OCI-LY1 (cell line): ENCODE data around the gene PPBP.

Source experiments
- H2AFZ ChIP-seq: fragments of 200-600 bp; sonication (generic), shearing (Covaris generic); 2 replicates; pipeline ENCODE4 v1.6.0; 2014; ENCODE audit warnings: antibody characterized with exemption, mild to moderate bottlenecking, low read length
- H3F3A ChIP-seq: fragments of 200-600 bp; sonication (generic), shearing (Covaris generic); 2 replicates; pipeline ENCODE4 v1.6.0; 2014; ENCODE audit warnings: mild to moderate bottlenecking, antibody characterized with exemption, low read length, moderate library complexity; ENCODE audit not compliant: insufficient read depth
- H3K27ac ChIP-seq: fragments of 200-600 bp; sonication (generic); 2 replicates; pipeline ENCODE4 v1.5.1; 2014; ENCODE audit warnings: low read length, mixed run types, mild to moderate bottlenecking, low read depth; ENCODE audit not compliant: poor library complexity, severe bottlenecking
- H3K27me3 ChIP-seq: fragments of 200-600 bp; sonication (generic); 2 replicates; pipeline ENCODE4 v1.6.0; 2014; ENCODE audit warnings: antibody characterized with exemption, mild to moderate bottlenecking, low read length, moderate library complexity; ENCODE audit not compliant: insufficient read depth
- H3K36me3 ChIP-seq: fragments of 200-600 bp; sonication (generic); 2 replicates; pipeline ENCODE4 v1.6.1; 2014; ENCODE audit warnings: mild to moderate bottlenecking, antibody characterized with exemption, low read length, moderate library complexity, mixed read lengths; ENCODE audit not compliant: insufficient read depth
- H3K4me1 ChIP-seq: fragments of 200-600 bp; sonication (generic); 2 replicates; pipeline ENCODE4 v1.5.1; 2014; ENCODE audit warnings: mild to moderate bottlenecking, low read length, moderate library complexity; ENCODE audit not compliant: insufficient read depth, severe bottlenecking
- H3K4me2 ChIP-seq: fragments of 200-600 bp; sonication (generic), shearing (Covaris generic); 2 replicates; pipeline ENCODE4 v1.6.1; 2014; ENCODE audit warnings: low read length
- H3K4me3 ChIP-seq: fragments of 200-600 bp; sonication (generic); 2 replicates; pipeline ENCODE4 v1.5.1; 2014; ENCODE audit warnings: low read length, low read depth, mild to moderate bottlenecking, mixed read lengths; ENCODE audit not compliant: poor library complexity, severe bottlenecking
- H3K79me2 ChIP-seq: fragments of 200-600 bp; shearing (Covaris generic); 2 replicates; pipeline ENCODE4 v1.6.1; 2016; ENCODE audit warnings: mixed run types, low read length, mixed read lengths; ENCODE audit not compliant: insufficient read depth
- H3K9ac ChIP-seq: fragments of 200-600 bp; sonication (generic), shearing (Covaris generic); 2 replicates; pipeline ENCODE4 v1.6.1; 2014; ENCODE audit warnings: mild to moderate bottlenecking, low read length, mixed read lengths
- H3K9me2 ChIP-seq: fragments of 200-600 bp; sonication (generic), shearing (Covaris generic); 2 replicates; pipeline ENCODE4 v1.6.1; 2014; ENCODE audit warnings: low read depth, mild to moderate bottlenecking, low read length, mixed read lengths
- H3K9me3 ChIP-seq: fragments of 200-600 bp; shearing (Covaris generic); 2 replicates; pipeline ENCODE4 v1.6.1; 2014; ENCODE audit warnings: low read length, mixed read lengths
- H4K20me1 ChIP-seq: fragments of 200-600 bp; sonication (generic), shearing (Covaris generic); 2 replicates; pipeline ENCODE4 v1.6.0; 2016; ENCODE audit warnings: mild to moderate bottlenecking, low read length; ENCODE audit not compliant: insufficient read depth
- EZH2 ChIP-seq: fragments of 200-600 bp; sonication (generic), shearing (Covaris generic); IDR thresholded peaks from 2 replicates; pipeline ENCODE4 v1.8.0; 2017; ENCODE audit warnings: borderline replicate concordance, mixed run types, mild to moderate bottlenecking, antibody characterized with exemption, low read length, moderate library complexity, mixed read lengths
- TF ChIP-seq, protein P1 (sequence below): fragments of 200-600 bp; sonication (generic), shearing (Covaris generic); IDR thresholded peaks from 2 replicates; pipeline ENCODE4 v1.5.1; 2017; ENCODE audit warnings: mild to moderate bottlenecking, antibody characterized with exemption, low read length, moderate library complexity, mixed read lengths

The PPBP gene

DNA sequence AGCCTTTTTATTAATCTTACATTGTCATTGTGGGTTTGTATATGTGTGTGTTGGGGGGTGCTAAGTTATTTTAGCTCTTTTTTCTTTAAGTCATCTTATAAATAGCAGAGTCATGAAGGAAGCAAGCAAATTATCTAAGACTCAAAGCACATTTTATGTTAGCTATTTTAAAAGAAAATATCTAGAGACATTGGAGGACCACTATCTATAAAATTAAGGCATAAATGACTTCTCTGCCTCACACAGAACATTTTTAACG lies 3.7 kb upstream of the PPBP start:
- Histone ChIP-seq H3K79me2 (no peaks in the 10 kb centered on the region), H3K4me3 (no peak overlapping the region), H3K27ac (no peak overlapping the region), H3K4me2 (no peak overlapping the region), H3K9me3 (no peaks in the 10 kb centered on the region), H2AFZ (no peak overlapping the region), H3K4me1 (no peaks in the 10 kb centered on the region), H3K9me2 (no peaks in the 10 kb centered on the region), H4K20me1 (no peaks in the 10 kb centered on the region), H3K9ac (no peak overlapping the region), H3K36me3 (no peaks in the 10 kb centered on the region), H3K27me3 (no peaks in the 10 kb centered on the region), H3F3A (no peaks in the 10 kb centered on the region)
- TF ChIP-seq, protein P1, sequence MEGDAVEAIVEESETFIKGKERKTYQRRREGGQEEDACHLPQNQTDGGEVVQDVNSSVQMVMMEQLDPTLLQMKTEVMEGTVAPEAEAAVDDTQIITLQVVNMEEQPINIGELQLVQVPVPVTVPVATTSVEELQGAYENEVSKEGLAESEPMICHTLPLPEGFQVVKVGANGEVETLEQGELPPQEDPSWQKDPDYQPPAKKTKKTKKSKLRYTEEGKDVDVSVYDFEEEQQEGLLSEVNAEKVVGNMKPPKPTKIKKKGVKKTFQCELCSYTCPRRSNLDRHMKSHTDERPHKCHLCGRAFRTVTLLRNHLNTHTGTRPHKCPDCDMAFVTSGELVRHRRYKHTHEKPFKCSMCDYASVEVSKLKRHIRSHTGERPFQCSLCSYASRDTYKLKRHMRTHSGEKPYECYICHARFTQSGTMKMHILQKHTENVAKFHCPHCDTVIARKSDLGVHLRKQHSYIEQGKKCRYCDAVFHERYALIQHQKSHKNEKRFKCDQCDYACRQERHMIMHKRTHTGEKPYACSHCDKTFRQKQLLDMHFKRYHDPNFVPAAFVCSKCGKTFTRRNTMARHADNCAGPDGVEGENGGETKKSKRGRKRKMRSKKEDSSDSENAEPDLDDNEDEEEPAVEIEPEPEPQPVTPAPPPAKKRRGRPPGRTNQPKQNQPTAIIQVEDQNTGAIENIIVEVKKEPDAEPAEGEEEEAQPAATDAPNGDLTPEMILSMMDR: no peak

DNA sequence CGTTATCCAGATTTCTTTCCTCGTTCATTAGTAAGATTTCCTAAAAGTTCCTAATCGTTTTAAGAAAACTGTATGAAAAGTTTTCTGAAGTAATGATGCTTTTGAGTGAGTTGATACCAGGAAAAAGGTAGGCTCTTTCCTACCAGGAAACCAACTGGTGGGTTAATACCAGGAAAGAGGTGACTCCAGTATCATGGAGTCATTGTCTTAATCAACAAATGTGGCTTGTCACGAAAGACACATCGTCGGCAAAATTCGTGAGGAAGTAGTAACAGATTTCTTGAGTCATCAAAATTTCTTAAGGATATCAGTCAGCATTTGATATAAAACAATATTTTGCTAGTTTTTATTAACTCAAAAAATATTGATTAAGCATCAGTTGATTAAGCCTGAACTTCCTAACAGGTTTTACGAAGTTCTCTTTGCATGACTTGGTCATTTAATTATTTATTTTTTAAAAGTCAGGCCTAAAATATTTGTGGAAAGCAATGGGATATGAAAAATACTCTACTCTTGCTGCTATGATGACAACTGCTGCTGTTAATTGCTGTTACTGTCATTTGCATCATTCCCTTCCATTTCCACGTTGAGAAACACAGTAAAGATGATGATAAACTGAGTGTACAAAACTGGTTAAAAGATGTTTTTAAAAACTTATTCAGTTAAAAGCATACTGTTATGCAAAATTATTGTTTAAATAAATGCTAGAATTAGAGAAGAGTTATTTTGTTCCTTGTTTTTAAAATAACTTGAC lies 3.2 kb upstream of the PPBP start:
- H3K9me2 ChIP-seq: no peaks in the 10 kb centered on the region
- H3K27ac ChIP-seq: no peak overlapping the region
- no peaks in the 10 kb centered on the region for H4K20me1 ChIP-seq
- H3K36me3 ChIP-seq: no peaks in the 10 kb centered on the region
- no peak overlapping the region for H3K4me3 ChIP-seq
- H3K4me2 ChIP-seq: no peak overlapping the region
- no peak overlapping the region for H2AFZ ChIP-seq
- H3K9ac ChIP-seq: no peak overlapping the region
- H3K27me3 ChIP-seq: no peaks in the 10 kb centered on the region
- no peaks in the 10 kb centered on the region for H3K79me2 ChIP-seq
- TF ChIP-seq, protein P1: no peak
- no peak for TF ChIP-seq EZH2
- no peaks in the 10 kb centered on the region for H3K4me1 ChIP-seq
- H3K9me3 ChIP-seq: no peaks in the 10 kb centered on the region
- H3F3A ChIP-seq: no peaks in the 10 kb centered on the region

- H3K36me3 ChIP-seq: no peaks in the 10 kb centered on the region
- no peaks in the 10 kb centered on the region for H4K20me1 ChIP-seq
- no peak overlapping the region for H2AFZ ChIP-seq
Observed at GRCh38 chr4:73989928-73990327, 1.9 kb upstream of the PPBP start.

More at GRCh38 chr4:73989928-73990327, 1.9 kb upstream of the PPBP start:
- TF ChIP-seq EZH2: no peak
- TF ChIP-seq, protein P1: no peak
- Histone ChIP-seq H3K9me3 (no peaks in the 10 kb centered on the region), H3K4me1 (no peaks in the 10 kb centered on the region), H3K27me3 (no peaks in the 10 kb centered on the region), H3K9ac (no peak overlapping the region), H3K4me2 (no peak overlapping the region), H3K9me2 (no peaks in the 10 kb centered on the region), H3K27ac (no peak overlapping the region), H3K79me2 (no peaks in the 10 kb centered on the region), H3F3A (no peaks in the 10 kb centered on the region), H3K4me3 (no peak overlapping the region)
